Esophagus squamous epithelium (tissue), 5 donors: Measurements from ENCODE around the gene TP63. TPM values are rescaled to one million over a fixed set of nuclear protein-coding genes. Genes with fewer than 3 reads are reported as not detected.

Source experiments
- DNase-seq: peaks from one replicate; lab custom pipeline; 2025; lab: John Stamatoyannopoulos, UW
- H3K27ac ChIP-seq, 4 donors: fragments of 200-600 bp; sonication (generic); one replicate each; pipeline ENCODE4 v1.5.1; 2016 to 2019; ENCODE audit warnings: mild to moderate bottlenecking in 1 of 4
- H3K27me3 ChIP-seq, 4 donors: fragments of 200-600 bp; sonication (generic); 1 replicate in 3 of 4; 2 replicates in 1 of 4; pipeline versions ENCODE4 v1.5.1 to v1.6.0; 2017 to 2021; ENCODE audit warnings: antibody characterized with exemption in 1 of 4
- H3K36me3 ChIP-seq, 3 donors: fragments of 200-600 bp; sonication (generic); one replicate each; pipeline ENCODE4 v1.5.1; 2016 to 2019
- H3K4me1 ChIP-seq, 3 donors: fragments of 200-600 bp; sonication (generic); one replicate each; pipeline ENCODE4 v1.5.1; 2017 to 2019
- H3K4me3 ChIP-seq, 4 donors: fragments of 200-600 bp; sonication (generic); 1 replicate in 3 of 4; 2 replicates in 1 of 4; pipeline ENCODE4 v1.5.1; 2016 to 2019; ENCODE audit warnings: mild to moderate bottlenecking in 2 of 4, moderate library complexity in 1 of 4
- H3K9me3 ChIP-seq, 3 donors: fragments of 200-600 bp; sonication (generic); one replicate each; pipeline ENCODE4 v1.5.1; 2016 to 2019
- CTCF ChIP-seq, 6 experiments: fragments of 450-650 bp in 4 of 6; fragments of 200-600 bp in 2 of 6; sonication (generic) in 2 of 6; IDR thresholded peaks; one replicate each; pipeline ENCODE4 v1.5.1; 2016 to 2019; ENCODE audit warnings: antibody characterized with exemption in 6 of 6, mild to moderate bottlenecking in 4 of 6, moderate library complexity in 4 of 6
- POLR2A ChIP-seq, 4 donors: fragments of 450-650 bp; IDR thresholded peaks; one replicate each; pipeline ENCODE4 v1.6.1; 2017; ENCODE audit warnings: antibody characterized with exemption in 4 of 4, mild to moderate bottlenecking in 4 of 4, moderate library complexity in 3 of 4
- WGBS, 2 donors: methylation state at CpG; one replicate each; pipeline ENCODE4 v1.1.5; 2018; 5-methylcytosine and 5-hydroxymethylcytosine counted together
- intact Hi-C: fragments of 100-400 bp; cut with DNase I; formaldehyde crosslinking; loops from one replicate; pipeline ENCODE4 v1.15.0; 2022
- total RNA-seq, 4 donors: library from RNA; depleted of rRNA; stranded (reverse); fragments of >200 nt; gene quantifications; one replicate each; pipeline ENCODE4 v1.1.0, GENCODE V29; 2016
- donor health status: DM: yes; HTN: yes; CAD: no.

TP63 gene
- total RNA-seq, 4 donors from 2014 or later = 111 to 162 (median 137) TPM

DNA sequence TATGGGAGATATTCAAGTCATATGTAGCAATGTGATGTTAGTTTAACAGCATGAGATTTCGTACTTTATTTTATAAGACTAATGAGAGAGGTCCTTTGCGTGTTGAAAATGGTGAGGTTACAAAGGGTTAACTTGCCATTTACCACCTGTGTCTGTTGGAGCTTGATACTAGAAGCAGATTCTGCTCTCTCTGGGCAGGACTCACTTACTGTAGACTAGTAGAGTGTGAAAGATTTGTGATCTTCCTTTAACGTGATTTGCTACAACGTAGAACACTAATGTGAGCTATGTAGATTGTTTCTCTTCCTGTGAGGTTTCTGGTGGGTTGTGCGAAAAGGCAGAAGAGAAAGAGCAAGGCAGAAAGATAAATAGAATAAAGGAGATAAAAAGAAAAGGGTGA lies 1.1 kb downstream of the TP63 start:
- no peak overlapping the region for H3K4me3 ChIP-seq
- 70 to 80% methylated on average over 5 of the region's 5 CpGs for WGBS, 2 donors
- H3K27ac ChIP-seq = no peak overlapping the region
- TF ChIP-seq POLR2A (IDR thresholded peaks at IDR 0.05) (no peak), CTCF (IDR thresholded peaks at IDR 0.05) (no peak)
- DNase-seq = no peak
- H3K9me3 ChIP-seq = no peaks in the 10 kb centered on the region
- intact Hi-C loops = no loop called here
- H3K27me3 ChIP-seq = no peaks in the 10 kb centered on the region
- peaks cover 0 to 8% (median 0%) of the 10 kb centered on the region in 3 donors for H3K4me1 ChIP-seq
- no peaks in the 10 kb centered on the region for H3K36me3 ChIP-seq

DNA sequence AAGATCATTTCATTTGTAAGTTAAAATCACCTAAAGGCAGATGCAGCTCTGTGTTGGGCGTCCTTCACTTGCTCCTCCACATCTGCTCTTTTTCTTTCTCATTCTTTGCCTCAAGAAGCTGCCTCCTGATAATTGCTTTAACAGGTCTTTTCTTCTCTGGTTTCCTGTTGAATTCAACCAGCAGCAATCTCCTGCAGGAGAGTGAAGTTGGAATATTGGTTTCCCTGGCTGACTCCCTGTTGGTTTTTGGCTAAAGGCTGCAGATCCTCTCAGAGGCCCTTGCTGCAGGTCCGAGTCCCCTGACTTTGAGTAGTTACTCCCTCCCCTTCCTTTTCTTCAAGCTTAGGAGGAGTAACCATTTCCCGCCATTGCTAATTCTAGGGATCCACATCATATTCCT lies 4.2 kb downstream of the TP63 start:
- Histone ChIP-seq H3K4me1 (no peaks in the 10 kb centered on the region), H3K4me3 (no peak overlapping the region), H3K27me3 (no peaks in the 10 kb centered on the region), H3K9me3 (no peaks in the 10 kb centered on the region), H3K27ac (no peak overlapping the region), H3K36me3 (no peaks in the 10 kb centered on the region)
- intact Hi-C loops = no loop called here
- no peak for TF ChIP-seq CTCF (IDR thresholded peaks at IDR 0.05)
- no peak for TF ChIP-seq POLR2A (IDR thresholded peaks at IDR 0.05)
- DNase-seq = no peak
- WGBS, 2 donors = 69 to 79% methylated on average over 3 of the region's 3 CpGs

- intact Hi-C loops = no loop called here
- WGBS, 2 donors = 81 to 82% methylated on average over 5 of the region's 5 CpGs
- TF ChIP-seq CTCF (IDR thresholded peaks at IDR 0.05) (no peak), POLR2A (IDR thresholded peaks at IDR 0.05) (no peak)
- Histone ChIP-seq H3K4me3 (no peak overlapping the region), H3K27ac (no peak overlapping the region), H3K9me3 (no peaks in the 10 kb centered on the region), H3K36me3 (no peaks in the 10 kb centered on the region), H3K27me3 (no peaks in the 10 kb centered on the region), H3K4me1 (no peaks in the 10 kb centered on the region)
- DNase-seq = no peak
Observed at GRCh38 chr3:189636048-189636447, 4.9 kb downstream of the TP63 start.

DNA sequence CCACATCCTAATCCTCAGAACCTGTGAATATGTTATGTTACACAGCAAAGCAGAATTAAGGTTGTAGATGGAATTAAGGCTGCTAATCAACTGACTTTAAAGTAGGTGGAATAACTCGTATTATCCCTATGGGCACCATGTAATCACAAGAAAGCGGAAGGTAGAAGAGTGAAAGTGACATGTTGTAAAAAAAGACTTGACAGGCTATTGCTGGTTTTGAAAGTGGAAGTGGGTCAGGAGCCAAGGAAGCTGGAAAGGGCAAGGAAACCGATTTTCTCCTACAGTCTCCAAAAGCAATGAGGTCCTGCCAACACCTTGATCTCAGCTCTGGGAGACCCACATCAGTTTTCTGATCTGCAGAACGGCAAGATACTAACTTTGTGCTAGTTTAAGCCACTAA lies 6.6 kb downstream of the TP63 start:
- Histone ChIP-seq H3K27me3 (no peaks in the 10 kb centered on the region), H3K9me3 (no peaks in the 10 kb centered on the region), H3K27ac (no peak overlapping the region), H3K4me3 (no peak overlapping the region), H3K36me3 (no peaks in the 10 kb centered on the region), H3K4me1 (no peaks in the 10 kb centered on the region)
- intact Hi-C loops = no loop called here
- TF ChIP-seq CTCF (IDR thresholded peaks at IDR 0.05) (no peak), POLR2A (IDR thresholded peaks at IDR 0.05) (no peak)
- WGBS, 2 donors = 83 to 85% methylated on average over 4 of the region's 4 CpGs
- no peak for DNase-seq

- intact Hi-C loops = no loop called here
- Histone ChIP-seq H3K4me1 (no peaks in the 10 kb centered on the region), H3K27me3 (no peaks in the 10 kb centered on the region), H3K27ac (no peak overlapping the region), H3K36me3 (no peaks in the 10 kb centered on the region), H3K9me3 (no peaks in the 10 kb centered on the region), H3K4me3 (no peak overlapping the region)
- WGBS, 2 donors = 76 to 96% methylated on average over 4 of the region's 4 CpGs
- TF ChIP-seq CTCF (IDR thresholded peaks at IDR 0.05) = no peak
- no peak for TF ChIP-seq POLR2A (IDR thresholded peaks at IDR 0.05)
- DNase-seq = no peak
Observed at GRCh38 chr3:189638276-189639031, 7.3 kb downstream of the TP63 start.
